Esophagus squamous epithelium (tissue), 4 donors: ENCODE data around the gene RCOR1.

Experiments used
- POLR2A ChIP-seq, 4 donors: fragments of 450-650 bp; IDR thresholded peaks; one replicate each; pipeline ENCODE4 v1.6.1; 2017; ENCODE audit warnings: antibody characterized with exemption in 4 of 4, mild to moderate bottlenecking in 4 of 4, moderate library complexity in 3 of 4
- TF ChIP-seq, protein P1 (sequence below), 6 experiments: fragments of 450-650 bp in 4 of 6; fragments of 200-600 bp in 2 of 6; sonication (generic) in 2 of 6; IDR thresholded peaks; one replicate each; pipeline ENCODE4 v1.5.1; 2016 to 2019; ENCODE audit warnings: antibody characterized with exemption in 6 of 6, mild to moderate bottlenecking in 4 of 6, moderate library complexity in 4 of 6

- TF ChIP-seq, protein P1, sequence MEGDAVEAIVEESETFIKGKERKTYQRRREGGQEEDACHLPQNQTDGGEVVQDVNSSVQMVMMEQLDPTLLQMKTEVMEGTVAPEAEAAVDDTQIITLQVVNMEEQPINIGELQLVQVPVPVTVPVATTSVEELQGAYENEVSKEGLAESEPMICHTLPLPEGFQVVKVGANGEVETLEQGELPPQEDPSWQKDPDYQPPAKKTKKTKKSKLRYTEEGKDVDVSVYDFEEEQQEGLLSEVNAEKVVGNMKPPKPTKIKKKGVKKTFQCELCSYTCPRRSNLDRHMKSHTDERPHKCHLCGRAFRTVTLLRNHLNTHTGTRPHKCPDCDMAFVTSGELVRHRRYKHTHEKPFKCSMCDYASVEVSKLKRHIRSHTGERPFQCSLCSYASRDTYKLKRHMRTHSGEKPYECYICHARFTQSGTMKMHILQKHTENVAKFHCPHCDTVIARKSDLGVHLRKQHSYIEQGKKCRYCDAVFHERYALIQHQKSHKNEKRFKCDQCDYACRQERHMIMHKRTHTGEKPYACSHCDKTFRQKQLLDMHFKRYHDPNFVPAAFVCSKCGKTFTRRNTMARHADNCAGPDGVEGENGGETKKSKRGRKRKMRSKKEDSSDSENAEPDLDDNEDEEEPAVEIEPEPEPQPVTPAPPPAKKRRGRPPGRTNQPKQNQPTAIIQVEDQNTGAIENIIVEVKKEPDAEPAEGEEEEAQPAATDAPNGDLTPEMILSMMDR (IDR thresholded peaks at IDR 0.05) = no peak
- TF ChIP-seq POLR2A (IDR thresholded peaks at IDR 0.05) = no peak
These were observed 165.6 kb downstream of the RCOR1 start for GRCh38 chr14:102758087-102758486.
